Prostate gland (tissue), 2 donors: ENCODE measurements around the gene ALAD.

Source experiments
- POLR2A ChIP-seq: fragments of 450-650 bp; IDR thresholded peaks from one replicate; pipeline ENCODE4 v1.6.1; 2016; ENCODE audit warnings: antibody characterized with exemption, mild to moderate bottlenecking
- POLR2AphosphoS5 ChIP-seq: sonication (generic); formaldehyde crosslinking; IDR thresholded peaks from one replicate; pipeline ENCODE4 v1.6.1; 2017; ENCODE audit warnings: antibody characterized with exemption
- TF ChIP-seq, protein P1 (sequence below), 4 experiments: fragments of 200-600 bp in 2 of 4; fragments of 450-650 bp in 2 of 4; sonication (generic) in 2 of 4; IDR thresholded peaks; 1 replicate in 3 of 4; 2 replicates in 1 of 4; pipeline ENCODE4 v1.5.1; 2016 to 2019; ENCODE audit warnings: antibody characterized with exemption in 4 of 4, mild to moderate bottlenecking in 2 of 4, moderate library complexity in 2 of 4

DNA sequence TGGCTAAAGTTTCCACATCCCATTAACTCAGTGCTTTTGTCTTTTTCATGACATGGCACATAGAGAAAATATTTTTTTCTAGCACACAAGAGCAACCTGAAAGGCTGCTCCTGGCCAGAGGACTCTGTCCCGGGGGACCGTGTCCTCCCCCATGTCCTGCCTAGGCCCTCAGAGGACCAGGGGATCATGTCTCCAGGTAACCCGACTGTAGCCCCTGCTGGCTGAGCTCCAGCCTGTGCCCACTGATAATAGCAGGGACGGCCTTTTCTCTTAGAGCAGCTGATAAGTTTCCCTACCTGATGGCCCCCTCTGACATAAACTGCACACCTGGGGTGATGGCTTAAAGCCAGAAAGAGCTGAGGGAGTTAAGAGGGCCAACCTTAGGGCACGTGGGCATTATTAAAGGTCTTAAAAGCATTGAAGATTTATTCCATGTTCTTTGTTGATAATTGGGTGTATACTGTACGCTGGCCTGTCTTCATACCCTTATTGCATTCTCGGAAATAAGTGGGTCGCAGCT, 30.2 kb downstream of the ALAD start:
- TF ChIP-seq, protein P1, sequence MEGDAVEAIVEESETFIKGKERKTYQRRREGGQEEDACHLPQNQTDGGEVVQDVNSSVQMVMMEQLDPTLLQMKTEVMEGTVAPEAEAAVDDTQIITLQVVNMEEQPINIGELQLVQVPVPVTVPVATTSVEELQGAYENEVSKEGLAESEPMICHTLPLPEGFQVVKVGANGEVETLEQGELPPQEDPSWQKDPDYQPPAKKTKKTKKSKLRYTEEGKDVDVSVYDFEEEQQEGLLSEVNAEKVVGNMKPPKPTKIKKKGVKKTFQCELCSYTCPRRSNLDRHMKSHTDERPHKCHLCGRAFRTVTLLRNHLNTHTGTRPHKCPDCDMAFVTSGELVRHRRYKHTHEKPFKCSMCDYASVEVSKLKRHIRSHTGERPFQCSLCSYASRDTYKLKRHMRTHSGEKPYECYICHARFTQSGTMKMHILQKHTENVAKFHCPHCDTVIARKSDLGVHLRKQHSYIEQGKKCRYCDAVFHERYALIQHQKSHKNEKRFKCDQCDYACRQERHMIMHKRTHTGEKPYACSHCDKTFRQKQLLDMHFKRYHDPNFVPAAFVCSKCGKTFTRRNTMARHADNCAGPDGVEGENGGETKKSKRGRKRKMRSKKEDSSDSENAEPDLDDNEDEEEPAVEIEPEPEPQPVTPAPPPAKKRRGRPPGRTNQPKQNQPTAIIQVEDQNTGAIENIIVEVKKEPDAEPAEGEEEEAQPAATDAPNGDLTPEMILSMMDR (IDR thresholded peaks at IDR 0.05): no peak
- TF ChIP-seq POLR2A (no peak), POLR2AphosphoS5 (no peak)
